IMR-90 (cell line): ENCODE results near the gene UBE2E2. TPM values are rescaled to one million over a fixed set of nuclear protein-coding genes. Genes with fewer than 3 reads are reported as not detected.

Source experiments
- ATAC-seq: fragments of 200-7000 bp; cut with Tn5 transposase; 2 replicates; pipeline ENCODE4 v1.9.1; 2020; ENCODE audit warnings: low read depth, mild to moderate bottlenecking, moderate library complexity
- BruUV-seq: library from RNA; stranded (reverse); fragments of 400-500 nt; replicated peaks from 2 replicates; lab custom pipeline; 2021; lab: Mats Ljungman, UMichigan
- CTCF ChIA-PET: fragments of 300-600 bp; formaldehyde crosslinking; extraction: SDS; loops from one replicate; lab custom pipeline; 2021; ENCODE audit warnings: antibody characterized with exemption; lab: Yijun Ruan, JAX
- POLR2A ChIA-PET: fragments of 300-600 bp; sonication (Branson Sonifier 250); formaldehyde crosslinking; loops from one replicate; lab custom pipeline; 2022; ENCODE audit warnings: antibody characterized with exemption; ENCODE audit not compliant: unreplicated experiment; lab: Charles Lee
- DNase-seq: peaks from one replicate; pipeline ENCODE4 v3.0.0; 2013
- H2AFZ ChIP-seq: replicated peaks from 2 replicates; pipeline ENCODE3; 2013; ENCODE audit warnings: low read length, mild to moderate bottlenecking; ENCODE audit not compliant: poor library complexity
- H2AK5ac ChIP-seq: 2 replicates; pipeline ENCODE4 v1.6.1; 2013; ENCODE audit warnings: low read depth, low read length, inconsistent platforms
- H2AK9ac ChIP-seq: replicated peaks from 2 replicates; pipeline ENCODE3; 2013; ENCODE audit warnings: mild to moderate bottlenecking, low read depth, low read length, moderate library complexity; ENCODE audit not compliant: poor library complexity
- H2BK120ac ChIP-seq: 2 replicates; pipeline ENCODE4 v1.6.1; 2013; ENCODE audit warnings: low read depth, low read length, inconsistent platforms
- H2BK15ac ChIP-seq: 3 replicates; pipeline ENCODE4 v1.6.1; 2013; ENCODE audit warnings: low read depth, low read length, inconsistent platforms
- H2BK20ac ChIP-seq: 2 replicates; pipeline ENCODE4 v1.6.1; 2013; ENCODE audit warnings: low read depth, mild to moderate bottlenecking, inconsistent platforms, low read length, moderate library complexity
- H2BK5ac ChIP-seq: 2 replicates; pipeline ENCODE4 v1.6.1; 2013; ENCODE audit warnings: mild to moderate bottlenecking, low read depth, low read length, inconsistent platforms; ENCODE audit not compliant: poor library complexity, severe bottlenecking
- H3K14ac ChIP-seq: replicated peaks from 2 replicates; pipeline ENCODE4 v1.6.1; 2013; ENCODE audit warnings: low read depth, low read length, inconsistent platforms
- H3K18ac ChIP-seq: 2 replicates; pipeline ENCODE4 v1.6.1; 2013; ENCODE audit warnings: low read depth, low read length, control low read depth
- H3K23ac ChIP-seq: 2 replicates; pipeline ENCODE4 v1.6.1; 2013; ENCODE audit warnings: low read depth, low read length, inconsistent platforms
- H3K27ac ChIP-seq: 2 replicates; pipeline ENCODE4 v1.5.1; 2013; ENCODE audit warnings: mild to moderate bottlenecking, control low read depth, low read length; ENCODE audit not compliant: insufficient read depth
- H3K27me3 ChIP-seq: 2 replicates; pipeline ENCODE4 v1.6.1; 2013; ENCODE audit warnings: low read length; ENCODE audit not compliant: control insufficient read depth, insufficient read depth
- H3K36me3 ChIP-seq: 2 replicates; pipeline ENCODE4 v1.6.1; 2013; ENCODE audit warnings: low read length, mixed read lengths; ENCODE audit not compliant: control insufficient read depth, insufficient read depth
- H3K4ac ChIP-seq: 2 replicates; pipeline ENCODE4 v1.6.1; 2013; ENCODE audit warnings: low read depth, low read length, inconsistent platforms
- H3K4me1 ChIP-seq: 2 replicates; pipeline ENCODE4 v1.6.1; 2013; ENCODE audit warnings: low read length, mixed read lengths; ENCODE audit not compliant: control insufficient read depth, insufficient read depth
- H3K4me2 ChIP-seq: 2 replicates; pipeline ENCODE4 v1.6.1; 2013; ENCODE audit warnings: low read depth, mild to moderate bottlenecking, control low read depth, low read length, moderate library complexity
- H3K4me3 ChIP-seq: 2 replicates; pipeline ENCODE4 v1.5.1; 2013; ENCODE audit warnings: low read depth, mild to moderate bottlenecking, control low read depth, low read length, moderate library complexity; ENCODE audit not compliant: insufficient read depth
- H3K56ac ChIP-seq: 2 replicates; pipeline ENCODE4 v1.6.1; 2013; ENCODE audit warnings: low read length, inconsistent platforms; ENCODE audit not compliant: insufficient read depth; ENCODE audit errors: extremely low read depth
- H3K79me1 ChIP-seq, 2 experiments: 2 replicates each; pipeline ENCODE4 v1.6.1; 2013; ENCODE audit warnings: low read length in 2 of 2, inconsistent platforms in 1 of 2, low read depth in 1 of 2
- H3K9ac ChIP-seq: 2 replicates; pipeline ENCODE4 v1.6.1; 2013; ENCODE audit warnings: low read depth, low read length, control low read depth
- H3K9me1 ChIP-seq: 2 replicates; pipeline ENCODE4 v1.6.1; 2013; ENCODE audit warnings: low read length, inconsistent platforms; ENCODE audit not compliant: insufficient read depth
- H3K9me3 ChIP-seq: 2 replicates; pipeline ENCODE4 v1.6.1; 2013; ENCODE audit warnings: low read length; ENCODE audit not compliant: control insufficient read depth, insufficient read depth
- H4K20me1 ChIP-seq: 2 replicates; pipeline ENCODE4 v1.6.1; 2013; ENCODE audit warnings: low read length, inconsistent platforms; ENCODE audit not compliant: insufficient read depth
- H4K5ac ChIP-seq: 2 replicates; pipeline ENCODE4 v1.6.1; 2013; ENCODE audit warnings: mild to moderate bottlenecking, low read depth, low read length, control low read depth
- H4K8ac ChIP-seq, 2 experiments: 2 replicates each; pipeline ENCODE4 v1.6.1; 2013; ENCODE audit warnings: low read depth in 2 of 2, low read length in 2 of 2, control low read depth in 1 of 2, inconsistent platforms in 1 of 2
- H4K91ac ChIP-seq: 2 replicates; pipeline ENCODE4 v1.6.1; 2013; ENCODE audit warnings: low read depth, low read length, inconsistent platforms; ENCODE audit not compliant: insufficient read depth
- MAZ ChIP-seq: IDR thresholded peaks from 2 replicates; pipeline ENCODE4 v1.6.1; 2012; ENCODE audit warnings: low read depth, mild to moderate bottlenecking, low read length, improper control_type of control experiment, moderate library complexity, borderline replicate concordance
- MXI1 ChIP-seq: IDR thresholded peaks from 2 replicates; pipeline ENCODE4 v1.6.1; 2012; ENCODE audit warnings: low read depth, mild to moderate bottlenecking, low read length, moderate library complexity, borderline replicate concordance
- NFE2L2 ChIP-seq: fragments of 150-350 bp; IDR thresholded peaks from 2 replicates; pipeline ENCODE4 v1.6.1; 2016; ENCODE audit warnings: low read depth, mild to moderate bottlenecking, low read length
- POLR2A ChIP-seq: IDR thresholded peaks from 2 replicates; pipeline ENCODE4 v1.6.1; 2012; ENCODE audit warnings: mild to moderate bottlenecking, low read depth, low read length
- RAD21 ChIP-seq: IDR thresholded peaks from 2 replicates; pipeline ENCODE4 v1.6.1; 2012; ENCODE audit warnings: low read length, improper control_type of control experiment
- RFX5 ChIP-seq: IDR thresholded peaks from 2 replicates; pipeline ENCODE4 v1.8.0; 2012; ENCODE audit warnings: low read depth, mild to moderate bottlenecking, low read length, moderate library complexity
- SMC3 ChIP-seq: fragments of 150-350 bp; IDR thresholded peaks from 2 replicates; pipeline ENCODE4 v1.6.1; 2016; ENCODE audit warnings: low read depth, mild to moderate bottlenecking, antibody characterized with exemption, low read length, moderate library complexity
- USF2 ChIP-seq: fragments of 150-350 bp; IDR thresholded peaks from 2 replicates; pipeline ENCODE4 v1.6.1; 2017; ENCODE audit warnings: mild to moderate bottlenecking, antibody characterized with exemption, low read length, low read depth
- WGBS, 2 experiments: methylation state at CpG; one replicate each; pipeline versions ENCODE4 v1.1.5 to v1.1.7; 2013; ENCODE audit warnings: missing lambda C conversion rate in 2 of 2; ENCODE audit not compliant: insufficient read length in 1 of 2; ENCODE audit errors: extremely low coverage in 2 of 2; 5-methylcytosine and 5-hydroxymethylcytosine counted together
- dilution Hi-C: fragments of 300-500 bp; cut with HindIII; formaldehyde crosslinking; loops from one replicate; pipeline ENCODE4 v1.14.3; 2018; ENCODE audit warnings: low sequenced_read_pairs; ENCODE audit not compliant: unreplicated experiment
- in situ Hi-C: fragments of 300-500 bp; cut with MboI; formaldehyde crosslinking; loops from 3 replicates; pipeline ENCODE4 v1.14.3; 2019; ENCODE audit warnings: low sequenced_read_pairs, inconsistent platforms, mixed read lengths
- intact Hi-C: fragments of 100-400 bp; cut with micrococcal nuclease; formaldehyde crosslinking; loops from 2 replicates; pipeline ENCODE4 v1.10.0; 2022
- polyA plus RNA-seq, 3 experiments: library from polyadenylated mRNA; depleted of rRNA; stranded (reverse); fragments of >200 nt; gene quantifications; 2 replicates each; pipeline ENCODE4 v1.2.3, GENCODE V29; 2012; ENCODE audit warnings: low replicate concordance in 1 of 3
- total RNA-seq: library from RNA; depleted of rRNA; stranded (reverse); fragments of >200 nt; gene quantifications from 2 replicates; pipeline ENCODE4 v1.2.3, GENCODE V29; 2012

The UBE2E2 gene
- total and polyA plus RNA-seq, 2 of the 4 experiments (the other 2 are of a cell fraction) = 18.6 to 32.7 TPM

GRCh38 chr3:23546181-23546580 lies 343.1 kb downstream of the UBE2E2 start:
- no peak overlapping the region for H3K14ac ChIP-seq
- no peak for ATAC-seq
- H3K56ac ChIP-seq = no peak overlapping the region
- H3K9ac ChIP-seq = no peak overlapping the region
- H3K23ac ChIP-seq = no peak overlapping the region
- H3K27ac ChIP-seq = no peak overlapping the region
- H3K27me3 ChIP-seq = no peaks in the 10 kb centered on the region
- H2BK20ac ChIP-seq = no peak overlapping the region
- intact Hi-C loops (no loop called here), in situ Hi-C loops (no loop called here), dilution Hi-C loops (no loop called here)
- H3K4ac ChIP-seq = no peak overlapping the region
- H3K4me2 ChIP-seq = no peak overlapping the region
- no peak for DNase-seq
- H3K18ac ChIP-seq = no peak overlapping the region
- no peak overlapping the region for H3K4me3 ChIP-seq
- no peak overlapping the region for H2BK120ac ChIP-seq
- H4K5ac ChIP-seq = no peak overlapping the region
- no peaks in the 10 kb centered on the region for H3K36me3 ChIP-seq
- H3K9me1 ChIP-seq = no peaks in the 10 kb centered on the region
- H2AK9ac ChIP-seq = no peak overlapping the region
- H2AFZ ChIP-seq = no peak overlapping the region
- H3K9me3 ChIP-seq = no peaks in the 10 kb centered on the region
- no CpG with 5 or more reads among the region's 2 CpGs for WGBS, 2 experiments
- H2BK15ac ChIP-seq = no peak overlapping the region
- ChIA-PET CTCF (no interaction called here), POLR2A (no interaction called here)
- H4K8ac ChIP-seq = no peak overlapping the region
- no peaks in the 10 kb centered on the region; a peak in 1 of 4 replicates for H3K79me1 ChIP-seq
- no TSS peak for BruUV-seq
- peaks cover 2% of the 10 kb centered on the region; the same call in 1 of the 2 replicates for H3K4me1 ChIP-seq
- H4K20me1 ChIP-seq = no peaks in the 10 kb centered on the region
- no peak overlapping the region for H2AK5ac ChIP-seq
- TF ChIP-seq MXI1 = no peak
- no peak for TF ChIP-seq USF2
- TF ChIP-seq NFE2L2 = no peak
- no peak for TF ChIP-seq SMC3
- no peak for TF ChIP-seq MAZ
- TF ChIP-seq RFX5 = no peak
- no peak for TF ChIP-seq POLR2A
- no peak for TF ChIP-seq RAD21
- H4K91ac ChIP-seq = no peak overlapping the region
- H2BK5ac ChIP-seq = no peak overlapping the region
